ENCODE data around the gene SAMD1. TPM values are rescaled to one million over a fixed set of nuclear protein-coding genes. Genes with fewer than 3 reads are reported as not detected.
A peak's percentile ranks its signal among the peaks of the same experiment; 100 is the strongest.

Gene SAMD1
- total and polyA plus RNA-seq, 9 of the 15 experiments (the other 6 are each of a cell fraction or from before 2014, with no cell fraction given) = 2.9 to 96.0 (median 43.5) TPM

DNA sequence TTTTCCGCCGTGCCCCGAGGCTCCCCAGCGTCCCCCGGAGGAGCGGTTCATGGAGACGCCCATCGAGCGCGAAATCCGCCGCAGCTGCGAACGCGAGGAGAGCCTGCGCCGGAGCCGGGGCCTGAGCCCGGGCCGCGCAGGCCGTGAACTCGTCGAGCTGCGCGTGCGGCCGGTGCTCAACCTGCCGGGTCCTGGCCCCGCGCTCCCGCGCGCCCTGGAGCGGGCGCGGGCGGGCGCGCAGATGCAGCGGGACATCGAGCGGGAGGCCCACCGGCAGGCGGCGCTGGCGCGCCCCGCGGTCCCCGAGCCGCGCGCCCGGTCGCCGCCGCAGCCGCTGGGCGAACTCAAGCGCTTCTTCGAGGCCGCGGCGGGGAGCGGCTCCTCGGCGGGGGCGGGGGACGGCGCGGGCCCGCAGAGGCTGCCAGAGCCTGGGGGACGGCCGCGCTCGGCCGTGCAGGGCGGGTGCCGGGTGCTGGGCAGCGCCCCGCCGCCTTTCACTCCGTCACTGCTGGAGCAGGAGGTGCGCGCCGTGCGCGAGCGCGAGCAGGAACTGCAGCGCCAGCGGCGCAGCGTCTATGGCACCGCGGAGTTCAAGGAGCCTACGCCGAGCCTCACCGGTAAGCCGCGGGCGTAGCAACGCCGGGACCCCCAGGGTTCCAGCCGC, 17.2 kb downstream of the SAMD1 start (continued):
- TF ChIP-seq, protein P1, sequence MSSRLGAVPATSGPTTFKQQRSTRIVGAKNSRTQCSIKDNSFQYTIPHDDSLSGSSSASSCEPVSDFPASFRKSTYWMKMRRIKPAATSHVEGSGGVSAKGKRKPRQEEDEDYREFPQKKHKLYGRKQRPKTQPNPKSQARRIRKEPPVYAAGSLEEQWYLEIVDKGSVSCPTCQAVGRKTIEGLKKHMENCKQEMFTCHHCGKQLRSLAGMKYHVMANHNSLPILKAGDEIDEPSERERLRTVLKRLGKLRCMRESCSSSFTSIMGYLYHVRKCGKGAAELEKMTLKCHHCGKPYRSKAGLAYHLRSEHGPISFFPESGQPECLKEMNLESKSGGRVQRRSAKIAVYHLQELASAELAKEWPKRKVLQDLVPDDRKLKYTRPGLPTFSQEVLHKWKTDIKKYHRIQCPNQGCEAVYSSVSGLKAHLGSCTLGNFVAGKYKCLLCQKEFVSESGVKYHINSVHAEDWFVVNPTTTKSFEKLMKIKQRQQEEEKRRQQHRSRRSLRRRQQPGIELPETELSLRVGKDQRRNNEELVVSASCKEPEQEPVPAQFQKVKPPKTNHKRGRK (tag; IDR thresholded peaks at IDR 0.05) = no peak
- TF ChIP-seq RAD51 (IDR thresholded peaks at IDR 0.05; ENCODE audit: borderline replicate concordance, low read depth) (no peak), ZNF41 (CRISPR knock-in tag; conservative IDR thresholded peaks at IDR 0.05) (no peak), XRCC5 (IDR thresholded peaks at IDR 0.05; ENCODE audit: low read depth, low read length) (no peak), HDGF (IDR thresholded peaks at IDR 0.05) (no peak), PTTG1 (tag; IDR thresholded peaks at IDR 0.05; ENCODE audit: low read depth) (no peak), EHMT2 (IDR thresholded peaks at IDR 0.05) (no peak), FOS (IDR thresholded peaks at IDR 0.05; ENCODE audit: extremely low read depth, insufficient read length) (no peak), ZNF589 (CRISPR knock-in tag; IDR thresholded peaks at IDR 0.05; ENCODE audit: low read depth) (no peak), SIRT6 (IDR thresholded peaks at IDR 0.05; ENCODE audit: low read depth, low read length) (no peak)
- TF ChIP-seq, protein P2, sequence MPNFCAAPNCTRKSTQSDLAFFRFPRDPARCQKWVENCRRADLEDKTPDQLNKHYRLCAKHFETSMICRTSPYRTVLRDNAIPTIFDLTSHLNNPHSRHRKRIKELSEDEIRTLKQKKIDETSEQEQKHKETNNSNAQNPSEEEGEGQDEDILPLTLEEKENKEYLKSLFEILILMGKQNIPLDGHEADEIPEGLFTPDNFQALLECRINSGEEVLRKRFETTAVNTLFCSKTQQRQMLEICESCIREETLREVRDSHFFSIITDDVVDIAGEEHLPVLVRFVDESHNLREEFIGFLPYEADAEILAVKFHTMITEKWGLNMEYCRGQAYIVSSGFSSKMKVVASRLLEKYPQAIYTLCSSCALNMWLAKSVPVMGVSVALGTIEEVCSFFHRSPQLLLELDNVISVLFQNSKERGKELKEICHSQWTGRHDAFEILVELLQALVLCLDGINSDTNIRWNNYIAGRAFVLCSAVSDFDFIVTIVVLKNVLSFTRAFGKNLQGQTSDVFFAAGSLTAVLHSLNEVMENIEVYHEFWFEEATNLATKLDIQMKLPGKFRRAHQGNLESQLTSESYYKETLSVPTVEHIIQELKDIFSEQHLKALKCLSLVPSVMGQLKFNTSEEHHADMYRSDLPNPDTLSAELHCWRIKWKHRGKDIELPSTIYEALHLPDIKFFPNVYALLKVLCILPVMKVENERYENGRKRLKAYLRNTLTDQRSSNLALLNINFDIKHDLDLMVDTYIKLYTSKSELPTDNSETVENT (CRISPR knock-in tag; IDR thresholded peaks at IDR 0.05) = peak; percentile 59
- TF ChIP-seq, protein P3, sequence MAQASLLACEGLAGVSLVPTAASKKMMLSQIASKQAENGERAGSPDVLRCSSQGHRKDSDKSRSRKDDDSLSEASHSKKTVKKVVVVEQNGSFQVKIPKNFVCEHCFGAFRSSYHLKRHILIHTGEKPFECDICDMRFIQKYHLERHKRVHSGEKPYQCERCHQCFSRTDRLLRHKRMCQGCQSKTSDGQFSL (CRISPR knock-in tag; IDR thresholded peaks at IDR 0.05) = no peak
- TF ChIP-seq, protein P3 (tag; IDR thresholded peaks at IDR 0.05) = no peak
- TF ChIP-seq, protein P4, sequence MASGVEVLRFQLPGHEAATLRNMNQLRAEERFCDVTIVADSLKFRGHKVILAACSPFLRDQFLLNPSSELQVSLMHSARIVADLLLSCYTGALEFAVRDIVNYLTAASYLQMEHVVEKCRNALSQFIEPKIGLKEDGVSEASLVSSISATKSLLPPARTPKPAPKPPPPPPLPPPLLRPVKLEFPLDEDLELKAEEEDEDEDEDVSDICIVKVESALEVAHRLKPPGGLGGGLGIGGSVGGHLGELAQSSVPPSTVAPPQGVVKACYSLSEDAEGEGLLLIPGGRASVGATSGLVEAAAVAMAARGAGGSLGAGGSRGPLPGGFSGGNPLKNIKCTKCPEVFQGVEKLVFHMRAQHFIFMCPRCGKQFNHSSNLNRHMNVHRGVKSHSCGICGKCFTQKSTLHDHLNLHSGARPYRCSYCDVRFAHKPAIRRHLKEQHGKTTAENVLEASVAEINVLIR (CRISPR knock-in tag; IDR thresholded peaks at IDR 0.05) = no peak
- TF ChIP-seq, protein P5, sequence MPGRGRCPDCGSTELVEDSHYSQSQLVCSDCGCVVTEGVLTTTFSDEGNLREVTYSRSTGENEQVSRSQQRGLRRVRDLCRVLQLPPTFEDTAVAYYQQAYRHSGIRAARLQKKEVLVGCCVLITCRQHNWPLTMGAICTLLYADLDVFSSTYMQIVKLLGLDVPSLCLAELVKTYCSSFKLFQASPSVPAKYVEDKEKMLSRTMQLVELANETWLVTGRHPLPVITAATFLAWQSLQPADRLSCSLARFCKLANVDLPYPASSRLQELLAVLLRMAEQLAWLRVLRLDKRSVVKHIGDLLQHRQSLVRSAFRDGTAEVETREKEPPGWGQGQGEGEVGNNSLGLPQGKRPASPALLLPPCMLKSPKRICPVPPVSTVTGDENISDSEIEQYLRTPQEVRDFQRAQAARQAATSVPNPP (IDR thresholded peaks at IDR 0.05; ENCODE audit: borderline replicate concordance, insufficient read depth, insufficient read length) = no peak
